ENCODE measurements around the gene MSMO1. TPM values are rescaled to one million over a fixed set of nuclear protein-coding genes. Genes with fewer than 3 reads are reported as not detected.

MSMO1 gene
- total and polyA plus RNA-seq, 2 experiments from 2014 or later = 145 to 272 TPM

DNA sequence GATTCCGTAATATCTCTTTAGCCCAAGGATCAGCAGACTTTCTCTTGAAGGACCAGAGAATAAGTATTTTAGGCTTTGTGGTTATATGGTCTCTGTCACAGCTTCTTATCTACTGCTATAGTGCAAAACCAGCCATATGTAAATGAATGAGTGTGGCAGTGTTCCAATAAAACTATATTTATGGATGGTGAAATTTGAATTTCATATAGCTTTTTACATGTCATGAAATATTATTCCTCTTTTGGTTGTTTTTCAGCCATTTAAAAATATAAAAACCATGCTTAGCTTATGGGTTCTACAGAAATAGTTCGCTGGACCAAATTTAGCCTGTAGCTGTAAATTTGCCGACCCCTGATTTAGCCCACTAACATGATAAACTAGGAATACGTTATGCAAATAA, 18.0 kb upstream of the MSMO1 start (continued):
- TF ChIP-seq, protein P1, sequence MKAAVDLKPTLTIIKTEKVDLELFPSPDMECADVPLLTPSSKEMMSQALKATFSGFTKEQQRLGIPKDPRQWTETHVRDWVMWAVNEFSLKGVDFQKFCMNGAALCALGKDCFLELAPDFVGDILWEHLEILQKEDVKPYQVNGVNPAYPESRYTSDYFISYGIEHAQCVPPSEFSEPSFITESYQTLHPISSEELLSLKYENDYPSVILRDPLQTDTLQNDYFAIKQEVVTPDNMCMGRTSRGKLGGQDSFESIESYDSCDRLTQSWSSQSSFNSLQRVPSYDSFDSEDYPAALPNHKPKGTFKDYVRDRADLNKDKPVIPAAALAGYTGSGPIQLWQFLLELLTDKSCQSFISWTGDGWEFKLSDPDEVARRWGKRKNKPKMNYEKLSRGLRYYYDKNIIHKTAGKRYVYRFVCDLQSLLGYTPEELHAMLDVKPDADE (IDR thresholded peaks at IDR 0.05) = no peak
- no peak for TF ChIP-seq JUNB (IDR thresholded peaks at IDR 0.05; ENCODE audit: unreplicated experiment)
- TF ChIP-seq ZNF331 (CRISPR knock-in tag; IDR thresholded peaks at IDR 0.05; ENCODE audit: low read depth) = no peak
- TF ChIP-seq EZH2phosphoT487 (IDR thresholded peaks at IDR 0.05; ENCODE audit: unreplicated experiment) = no peak
- TF ChIP-seq STAT1 (IDR thresholded peaks at IDR 0.05; ENCODE audit: unreplicated experiment) = no peak

DNA sequence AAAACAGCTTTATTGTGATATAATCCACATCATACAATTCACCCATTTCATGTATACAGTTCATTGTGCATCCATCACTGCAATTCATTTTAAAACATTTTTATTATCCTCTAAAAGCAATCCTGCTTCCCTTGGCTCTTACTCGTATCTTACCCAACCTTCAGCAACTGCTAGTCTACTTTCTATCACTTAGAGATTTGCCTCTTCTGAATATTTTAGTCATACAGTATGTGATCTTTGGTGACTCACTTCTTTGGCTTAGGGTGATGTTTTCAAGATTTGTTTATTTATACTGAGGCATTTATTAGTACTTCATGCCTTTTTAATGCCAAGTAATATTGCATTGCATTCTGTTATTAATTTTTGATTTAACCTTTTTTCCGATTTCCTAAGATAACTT, 15.0 kb upstream of the MSMO1 start:
- Mint-ChIP-seq H3K4me1 (no peaks in the 10 kb centered on the region), H3K9me3 (no peaks in the 10 kb centered on the region), H3K4me3 (no peak overlapping the region), H3K27ac (no peak overlapping the region), H3K36me3 (ENCODE audit: low read depth) (peaks cover 13% of the 10 kb centered on the region; the same call in 2 of the 3 replicates), H3K27me3 (ENCODE audit: insufficient read depth, low read depth, poor library complexity) (no peaks in the 10 kb centered on the region)
- no peaks in the 10 kb centered on the region for H4K20me1 ChIP-seq (replicated peaks; ENCODE audit: insufficient read depth)
- no peak overlapping the region for H3K27ac ChIP-seq (ENCODE audit: low read depth)
- no peaks in the 10 kb centered on the region for H3K4me1 ChIP-seq (ENCODE audit: insufficient read depth)
- no peaks in the 10 kb centered on the region for H3K27me3 ChIP-seq (ENCODE audit: insufficient read depth)
- DNase-seq (ENCODE audit: low spot score) = no peak
- H3F3A ChIP-seq (replicated peaks; ENCODE audit: low read depth) = no peaks in the 10 kb centered on the region
- H3K79me2 ChIP-seq (replicated peaks; ENCODE audit: insufficient read depth) = no peaks in the 10 kb centered on the region
- no peak overlapping the region for H2AFZ ChIP-seq
- no peak overlapping the region for H3K4me2 ChIP-seq
- H3K4me3 ChIP-seq = no peak overlapping the region
- TF ChIP-seq POLR2AphosphoS5 (IDR thresholded peaks at IDR 0.05; ENCODE audit: low read depth) (no peak), EZH2phosphoT487 (IDR thresholded peaks at IDR 0.05; ENCODE audit: unreplicated experiment) (no peak), JUNB (IDR thresholded peaks at IDR 0.05; ENCODE audit: unreplicated experiment) (no peak), NANOG (IDR thresholded peaks at IDR 0.05; ENCODE audit: borderline replicate concordance) (no peak), STAT1 (IDR thresholded peaks at IDR 0.05; ENCODE audit: unreplicated experiment) (no peak), ZNF331 (CRISPR knock-in tag; IDR thresholded peaks at IDR 0.05; ENCODE audit: low read depth) (no peak), EZH2 (IDR thresholded peaks at IDR 0.05; ENCODE audit: low read depth, unreplicated experiment) (no peak)
- TF ChIP-seq, protein P2, sequence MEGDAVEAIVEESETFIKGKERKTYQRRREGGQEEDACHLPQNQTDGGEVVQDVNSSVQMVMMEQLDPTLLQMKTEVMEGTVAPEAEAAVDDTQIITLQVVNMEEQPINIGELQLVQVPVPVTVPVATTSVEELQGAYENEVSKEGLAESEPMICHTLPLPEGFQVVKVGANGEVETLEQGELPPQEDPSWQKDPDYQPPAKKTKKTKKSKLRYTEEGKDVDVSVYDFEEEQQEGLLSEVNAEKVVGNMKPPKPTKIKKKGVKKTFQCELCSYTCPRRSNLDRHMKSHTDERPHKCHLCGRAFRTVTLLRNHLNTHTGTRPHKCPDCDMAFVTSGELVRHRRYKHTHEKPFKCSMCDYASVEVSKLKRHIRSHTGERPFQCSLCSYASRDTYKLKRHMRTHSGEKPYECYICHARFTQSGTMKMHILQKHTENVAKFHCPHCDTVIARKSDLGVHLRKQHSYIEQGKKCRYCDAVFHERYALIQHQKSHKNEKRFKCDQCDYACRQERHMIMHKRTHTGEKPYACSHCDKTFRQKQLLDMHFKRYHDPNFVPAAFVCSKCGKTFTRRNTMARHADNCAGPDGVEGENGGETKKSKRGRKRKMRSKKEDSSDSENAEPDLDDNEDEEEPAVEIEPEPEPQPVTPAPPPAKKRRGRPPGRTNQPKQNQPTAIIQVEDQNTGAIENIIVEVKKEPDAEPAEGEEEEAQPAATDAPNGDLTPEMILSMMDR (conservative IDR thresholded peaks at IDR 0.05; ENCODE audit: low read depth in 2 of 2) = no peak
- 0 out of 2 replicates have a peak, but pooled peaks cover 3% of the 10 kb centered on the region for H3K36me3 ChIP-seq (ENCODE audit: insufficient read depth)
- ATAC-seq = no peak
- no peaks in the 10 kb centered on the region for H3K9me2 ChIP-seq (ENCODE audit: insufficient read depth)

DNA sequence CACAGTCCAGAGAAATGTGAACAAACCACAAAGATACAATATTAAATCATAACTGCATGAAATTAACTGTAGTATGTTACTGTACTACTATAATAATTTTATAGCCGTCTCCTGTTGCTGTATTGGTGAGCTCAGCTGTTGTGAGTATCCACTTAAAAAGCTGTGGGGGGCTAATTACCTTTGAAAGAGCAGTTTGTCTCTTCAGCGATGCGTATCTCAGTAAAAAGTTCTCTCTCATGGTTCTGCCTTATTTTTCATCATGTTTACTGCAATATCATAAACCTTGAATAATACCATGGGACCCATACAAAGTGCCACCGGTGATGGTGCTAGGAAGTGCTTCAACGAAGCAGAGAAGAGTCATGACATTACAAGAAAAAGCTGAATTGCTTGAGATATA, 8.4 kb upstream of the MSMO1 start:
- Mint-ChIP-seq H3K27me3 (ENCODE audit: insufficient read depth, low read depth, poor library complexity) (no peaks in the 10 kb centered on the region), H3K27ac (peak overlapping the region; percentile 59; the same call in 1 of the 2 replicates), H3K4me3 (no peak overlapping the region), H3K4me1 (peaks cover 4% of the 10 kb centered on the region; the same call in 2 of the 3 replicates), H3K9me3 (no peaks in the 10 kb centered on the region), H3K36me3 (ENCODE audit: low read depth) (no peaks in the 10 kb centered on the region; the same call in 2 of the 3 replicates)
- Histone ChIP-seq H3K4me3 (no peak overlapping the region), H3K4me1 (ENCODE audit: insufficient read depth) (0 out of 2 replicates have a peak, but pooled peaks cover 6% of the 10 kb centered on the region), H3K27ac (ENCODE audit: low read depth) (no peak overlapping the region), H3K79me2 (replicated peaks; ENCODE audit: insufficient read depth) (no peaks in the 10 kb centered on the region), H3K36me3 (ENCODE audit: insufficient read depth) (0 out of 2 replicates have a peak, but pooled peaks cover 3% of the 10 kb centered on the region), H3K27me3 (ENCODE audit: insufficient read depth) (no peaks in the 10 kb centered on the region), H3K9me2 (ENCODE audit: insufficient read depth) (no peaks in the 10 kb centered on the region), H3F3A (replicated peaks; ENCODE audit: low read depth) (no peaks in the 10 kb centered on the region), H4K20me1 (replicated peaks; ENCODE audit: insufficient read depth) (no peaks in the 10 kb centered on the region), H3K4me2 (no peak overlapping the region), H2AFZ (no peak overlapping the region)
- DNase-seq (ENCODE audit: low spot score) (no peak), ATAC-seq (no peak)
- TF ChIP-seq EZH2 (IDR thresholded peaks at IDR 0.05; ENCODE audit: low read depth, unreplicated experiment) (no peak), ZNF114 (CRISPR knock-in tag; IDR thresholded peaks at IDR 0.05) (no peak)
- TF ChIP-seq, protein P3, sequence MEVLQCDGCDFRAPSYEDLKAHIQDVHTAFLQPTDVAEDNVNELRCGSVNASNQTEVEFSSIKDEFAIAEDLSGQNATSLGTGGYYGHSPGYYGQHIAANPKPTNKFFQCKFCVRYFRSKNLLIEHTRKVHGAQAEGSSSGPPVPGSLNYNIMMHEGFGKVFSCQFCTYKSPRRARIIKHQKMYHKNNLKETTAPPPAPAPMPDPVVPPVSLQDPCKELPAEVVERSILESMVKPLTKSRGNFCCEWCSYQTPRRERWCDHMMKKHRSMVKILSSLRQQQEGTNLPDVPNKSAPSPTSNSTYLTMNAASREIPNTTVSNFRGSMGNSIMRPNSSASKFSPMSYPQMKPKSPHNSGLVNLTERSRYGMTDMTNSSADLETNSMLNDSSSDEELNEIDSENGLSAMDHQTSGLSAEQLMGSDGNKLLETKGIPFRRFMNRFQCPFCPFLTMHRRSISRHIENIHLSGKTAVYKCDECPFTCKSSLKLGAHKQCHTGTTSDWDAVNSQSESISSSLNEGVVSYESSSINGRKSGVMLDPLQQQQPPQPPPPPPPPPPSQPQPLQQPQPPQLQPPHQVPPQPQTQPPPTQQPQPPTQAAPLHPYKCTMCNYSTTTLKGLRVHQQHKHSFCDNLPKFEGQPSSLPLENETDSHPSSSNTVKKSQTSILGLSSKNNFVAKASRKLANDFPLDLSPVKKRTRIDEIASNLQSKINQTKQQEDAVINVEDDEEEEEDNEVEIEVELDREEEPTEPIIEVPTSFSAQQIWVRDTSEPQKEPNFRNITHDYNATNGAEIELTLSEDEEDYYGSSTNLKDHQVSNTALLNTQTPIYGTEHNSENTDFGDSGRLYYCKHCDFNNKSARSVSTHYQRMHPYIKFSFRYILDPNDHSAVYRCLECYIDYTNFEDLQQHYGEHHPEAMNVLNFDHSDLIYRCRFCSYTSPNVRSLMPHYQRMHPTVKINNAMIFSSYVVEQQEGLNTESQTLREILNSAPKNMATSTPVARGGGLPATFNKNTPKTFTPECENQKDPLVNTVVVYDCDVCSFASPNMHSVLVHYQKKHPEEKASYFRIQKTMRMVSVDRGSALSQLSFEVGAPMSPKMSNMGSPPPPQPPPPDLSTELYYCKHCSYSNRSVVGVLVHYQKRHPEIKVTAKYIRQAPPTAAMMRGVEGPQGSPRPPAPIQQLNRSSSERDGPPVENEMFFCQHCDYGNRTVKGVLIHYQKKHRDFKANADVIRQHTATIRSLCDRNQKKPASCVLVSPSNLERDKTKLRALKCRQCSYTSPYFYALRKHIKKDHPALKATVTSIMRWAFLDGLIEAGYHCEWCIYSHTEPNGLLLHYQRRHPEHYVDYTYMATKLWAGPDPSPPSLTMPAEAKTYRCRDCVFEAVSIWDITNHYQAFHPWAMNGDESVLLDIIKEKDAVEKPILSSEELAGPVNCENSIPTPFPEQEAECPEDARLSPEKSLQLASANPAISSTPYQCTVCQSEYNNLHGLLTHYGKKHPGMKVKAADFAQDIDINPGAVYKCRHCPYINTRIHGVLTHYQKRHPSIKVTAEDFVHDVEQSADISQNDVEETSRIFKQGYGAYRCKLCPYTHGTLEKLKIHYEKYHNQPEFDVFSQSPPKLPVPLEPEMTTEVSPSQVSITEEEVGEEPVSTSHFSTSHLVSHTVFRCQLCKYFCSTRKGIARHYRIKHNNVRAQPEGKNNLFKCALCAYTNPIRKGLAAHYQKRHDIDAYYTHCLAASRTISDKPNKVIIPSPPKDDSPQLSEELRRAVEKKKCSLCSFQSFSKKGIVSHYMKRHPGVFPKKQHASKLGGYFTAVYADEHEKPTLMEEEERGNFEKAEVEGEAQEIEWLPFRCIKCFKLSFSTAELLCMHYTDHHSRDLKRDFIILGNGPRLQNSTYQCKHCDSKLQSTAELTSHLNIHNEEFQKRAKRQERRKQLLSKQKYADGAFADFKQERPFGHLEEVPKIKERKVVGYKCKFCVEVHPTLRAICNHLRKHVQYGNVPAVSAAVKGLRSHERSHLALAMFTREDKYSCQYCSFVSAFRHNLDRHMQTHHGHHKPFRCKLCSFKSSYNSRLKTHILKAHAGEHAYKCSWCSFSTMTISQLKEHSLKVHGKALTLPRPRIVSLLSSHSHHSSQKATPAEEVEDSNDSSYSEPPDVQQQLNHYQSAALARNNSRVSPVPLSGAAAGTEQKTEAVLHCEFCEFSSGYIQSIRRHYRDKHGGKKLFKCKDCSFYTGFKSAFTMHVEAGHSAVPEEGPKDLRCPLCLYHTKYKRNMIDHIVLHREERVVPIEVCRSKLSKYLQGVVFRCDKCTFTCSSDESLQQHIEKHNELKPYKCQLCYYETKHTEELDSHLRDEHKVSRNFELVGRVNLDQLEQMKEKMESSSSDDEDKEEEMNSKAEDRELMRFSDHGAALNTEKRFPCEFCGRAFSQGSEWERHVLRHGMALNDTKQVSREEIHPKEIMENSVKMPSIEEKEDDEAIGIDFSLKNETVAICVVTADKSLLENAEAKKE (CRISPR knock-in tag; IDR thresholded peaks at IDR 0.05) = no peak

Data from GM23338 (cell line).